ENCODE results near the gene SMYD3. TPM values are rescaled to one million over a fixed set of nuclear protein-coding genes. Genes with fewer than 3 reads are reported as not detected.
A peak's percentile ranks its signal among the peaks of the same experiment; 100 is the strongest.

The SMYD3 gene
- total and polyA plus RNA-seq, 10 of the 15 experiments (the other 5 are each of a cell fraction or from before 2014, with no cell fraction given), result 18.3 to 54.0 (median 24.8) TPM

DNA sequence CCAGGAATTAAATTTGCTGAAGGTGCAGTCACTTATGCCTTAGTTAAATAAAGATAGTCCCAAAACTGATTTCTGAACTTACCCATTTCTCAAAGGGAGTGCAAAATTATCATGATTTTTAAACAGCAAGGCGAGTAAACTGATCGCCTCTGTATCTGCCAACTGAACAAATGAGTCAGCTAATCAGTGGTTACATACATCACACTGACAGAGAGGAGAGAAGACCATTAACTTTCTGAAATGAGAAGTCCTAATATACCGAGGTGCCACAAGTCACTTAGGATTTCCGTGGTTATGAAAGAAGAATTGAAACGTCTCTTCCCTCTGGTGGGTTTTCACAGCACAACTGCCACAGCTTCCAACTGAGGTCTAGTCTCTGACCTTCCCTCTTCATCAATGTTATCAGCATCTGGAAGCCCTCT is 400.7 kb downstream of the SMYD3 start:
- POLR2A ChIA-PET, result no interaction called here
- Histone ChIP-seq H3K79me2 (ENCODE audit: control insufficient read depth, insufficient read depth, low read length) (no peaks in the 10 kb centered on the region), H3K27me3 (replicated peaks in 1 of 2; ENCODE audit: control insufficient read depth in 2 of 2, insufficient read depth in 2 of 2, low read length in 1 of 2) (no peaks in the 10 kb centered on the region), H3K4me3 (no peak overlapping the region), H3K36me3 (ENCODE audit: control insufficient read depth in 2 of 2, insufficient read depth in 2 of 2, low read length in 1 of 2) (no peaks in the 10 kb centered on the region), H3K4me1 (ENCODE audit: control insufficient read depth, insufficient read depth, low read length) (no peaks in the 10 kb centered on the region; the same call in 1 of the 2 replicates), H3K27ac (ENCODE audit: control insufficient read depth, insufficient read depth) (no peak overlapping the region), H4K20me1 (ENCODE audit: control insufficient read depth, insufficient read depth) (no peaks in the 10 kb centered on the region), H3K9me3 (replicated peaks; ENCODE audit: control insufficient read depth, insufficient read depth, low read length) (no peaks in the 10 kb centered on the region), H3K9ac (ENCODE audit: control insufficient read depth, insufficient read depth, low read length) (no peak overlapping the region), H3K4me2 (ENCODE audit: control insufficient read depth, insufficient read depth) (no peak overlapping the region), H2AFZ (ENCODE audit: control insufficient read depth, low read depth, low read length) (no peak overlapping the region)
- DNase-seq (ENCODE audit: low read depth, low spot score) (no peak), ATAC-seq (peak; percentile 52), FAIRE-seq (no peak)
- SMC1A ChIA-PET (ENCODE audit: uncharacterized antibody, unreplicated experiment), result interaction anchor here (1.0 to 1.5 kb wide), 2 partner anchors 8 to 38 kb away, joined by 3 to 6 read pairs; no protein-coding TSS in a partner anchor
- RAD21 ChIA-PET (ENCODE audit: unreplicated experiment), result no interaction called here
- TF ChIP-seq RUNX3 (IDR thresholded peaks at IDR 0.05; ENCODE audit: low read length) (peak; percentile 23; the same call in 1 of the 2 replicates), RBBP5 (conservative IDR thresholded peaks at IDR 0.05) (no peak), ZNF384 (IDR thresholded peaks at IDR 0.05; ENCODE audit: borderline replicate concordance, low read depth, low read length) (no peak), SPI1 (IDR thresholded peaks at IDR 0.05; ENCODE audit: borderline replicate concordance, insufficient read depth, low read depth, low read length) (peak; percentile 14; the same call in 1 of the 2 replicates), IKZF1 (conservative IDR thresholded peaks at IDR 0.05) (0 out of 2 replicates have a peak, but pooled peaks have one; percentile 16), IKZF2 (IDR thresholded peaks at IDR 0.05) (0 out of 4 replicates have a peak, but pooled peaks of 1 of the 2 experiments have one; percentile 21)
- 33% methylated on average over 5 of the region's 5 CpGs for WGBS (ENCODE audit: insufficient coverage, insufficient replicate concordance, low lambda C conversion rate, missing lambda C conversion rate)
- intact Hi-C loops (cut with micrococcal nuclease; ENCODE audit: unreplicated experiment) (no loop called here), in situ Hi-C loops (cut with MboI) (no loop called here)
- CTCF ChIA-PET, result interaction anchor here (1.1 kb wide), 1 partner anchor 10 kb away, joined by 5 read pairs; no protein-coding TSS in a partner anchor
- no TSS peak for BruUV-seq (replicated peaks)

DNA sequence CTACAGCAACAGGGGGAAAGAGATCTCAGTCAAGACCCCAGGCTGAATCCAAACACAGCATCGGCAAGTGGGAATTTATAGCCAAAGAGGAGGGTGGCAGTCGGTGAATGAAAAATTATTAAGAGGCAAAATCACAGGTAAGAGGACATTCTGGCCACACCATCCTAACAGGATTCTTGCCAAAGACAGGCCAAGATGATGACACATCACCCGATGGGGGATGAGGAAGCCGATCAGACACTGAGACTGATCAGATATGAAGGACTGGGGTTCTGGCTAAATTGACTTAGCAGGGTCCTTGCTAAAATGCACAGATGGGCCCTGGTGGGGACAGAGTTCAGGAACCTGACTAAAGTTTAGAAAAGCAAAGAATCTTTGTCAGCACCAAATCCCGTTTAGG is 402.2 kb downstream of the SMYD3 start:
- WGBS (ENCODE audit: insufficient coverage, insufficient replicate concordance, low lambda C conversion rate, missing lambda C conversion rate), result 98% methylated on average over 5 of the region's 5 CpGs
- no peaks in the 10 kb centered on the region; the same call in 1 of the 2 replicates for H3K4me1 ChIP-seq (ENCODE audit: control insufficient read depth, insufficient read depth, low read length)
- no peaks in the 10 kb centered on the region for H3K9me3 ChIP-seq (replicated peaks; ENCODE audit: control insufficient read depth, insufficient read depth, low read length)
- ATAC-seq (no peak), FAIRE-seq (no peak), DNase-seq (ENCODE audit: low read depth, low spot score) (no peak)
- no peaks in the 10 kb centered on the region for H4K20me1 ChIP-seq (ENCODE audit: control insufficient read depth, insufficient read depth)
- H3K27ac ChIP-seq (ENCODE audit: control insufficient read depth, insufficient read depth), result no peak overlapping the region
- SMC1A ChIA-PET (ENCODE audit: uncharacterized antibody, unreplicated experiment), result no interaction called here
- no peak overlapping the region for H3K9ac ChIP-seq (ENCODE audit: control insufficient read depth, insufficient read depth, low read length)
- H3K4me3 ChIP-seq, result no peak overlapping the region
- CTCF ChIA-PET, result no interaction called here
- H3K79me2 ChIP-seq (ENCODE audit: control insufficient read depth, insufficient read depth, low read length), result no peaks in the 10 kb centered on the region
- no TSS peak for BruUV-seq (replicated peaks)
- H3K27me3 ChIP-seq (replicated peaks in 1 of 2; ENCODE audit: control insufficient read depth in 2 of 2, insufficient read depth in 2 of 2, low read length in 1 of 2), result no peaks in the 10 kb centered on the region
- H2AFZ ChIP-seq (ENCODE audit: control insufficient read depth, low read depth, low read length), result no peak overlapping the region
- no peaks in the 10 kb centered on the region for H3K36me3 ChIP-seq (ENCODE audit: control insufficient read depth in 2 of 2, insufficient read depth in 2 of 2, low read length in 1 of 2)
- in situ Hi-C loops (cut with MboI), result no loop called here
- POLR2A ChIA-PET, result no interaction called here
- H3K4me2 ChIP-seq (ENCODE audit: control insufficient read depth, insufficient read depth), result no peak overlapping the region
- intact Hi-C loops (cut with micrococcal nuclease; ENCODE audit: unreplicated experiment), result no loop called here
- RAD21 ChIA-PET (ENCODE audit: unreplicated experiment), result no interaction called here
- TF ChIP-seq, protein P1, sequence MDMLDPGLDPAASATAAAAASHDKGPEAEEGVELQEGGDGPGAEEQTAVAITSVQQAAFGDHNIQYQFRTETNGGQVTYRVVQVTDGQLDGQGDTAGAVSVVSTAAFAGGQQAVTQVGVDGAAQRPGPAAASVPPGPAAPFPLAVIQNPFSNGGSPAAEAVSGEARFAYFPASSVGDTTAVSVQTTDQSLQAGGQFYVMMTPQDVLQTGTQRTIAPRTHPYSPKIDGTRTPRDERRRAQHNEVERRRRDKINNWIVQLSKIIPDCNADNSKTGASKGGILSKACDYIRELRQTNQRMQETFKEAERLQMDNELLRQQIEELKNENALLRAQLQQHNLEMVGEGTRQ (IDR thresholded peaks at IDR 0.05; ENCODE audit: borderline replicate concordance, low read depth, low read length), result no peak
- TF ChIP-seq KDM1A (IDR thresholded peaks at IDR 0.05; ENCODE audit: borderline replicate concordance) (no peak), RFX5 (IDR thresholded peaks at IDR 0.05; ENCODE audit: low read depth, low read length) (no peak), POLR2AphosphoS2 (IDR thresholded peaks at IDR 0.05; ENCODE audit: low read depth, low read length) (no peak), RBBP5 (conservative IDR thresholded peaks at IDR 0.05) (no peak), HDAC2 (IDR thresholded peaks at IDR 0.05) (no peak), PAX5 (IDR thresholded peaks at IDR 0.05; ENCODE audit: borderline replicate concordance, low read depth, low read length) (no peak), BCLAF1 (IDR thresholded peaks at IDR 0.05) (no peak), SIN3A (IDR thresholded peaks at IDR 0.05; ENCODE audit: low read depth, low read length) (no peak)
